Upper lobe of left lung (tissue), 6 donors: ENCODE data around the gene TMEM217. TPM values are rescaled to one million over a fixed set of nuclear protein-coding genes. Genes with fewer than 3 reads are reported as not detected.

ENCODE experiments used
- ATAC-seq, 2 donors: fragments of 200-7000 bp; cut with Tn5 transposase; one replicate each; pipeline ENCODE4 v1.9.1; 2022; ENCODE audit warnings: mild to moderate bottlenecking in 2 of 2, moderate library complexity in 2 of 2; ENCODE audit not compliant: low FRiP score in 2 of 2
- DNase-seq, 2 donors: peaks; one replicate each; pipeline ENCODE4 v3.0.0-alpha.2; 2019 to 2020
- H3K27ac ChIP-seq, 4 donors: fragments of 200-600 bp; sonication (generic); one replicate each; pipeline ENCODE4 v1.5.1; 2016 to 2019
- H3K27me3 ChIP-seq, 4 donors: fragments of 200-600 bp; sonication (generic); one replicate each; pipeline ENCODE4 v1.5.1; 2017 to 2019
- H3K36me3 ChIP-seq, 4 donors: fragments of 200-600 bp; sonication (generic); one replicate each; pipeline ENCODE4 v1.5.1; 2016 to 2019
- H3K4me1 ChIP-seq, 4 donors: fragments of 200-600 bp; sonication (generic); one replicate each; pipeline ENCODE4 v1.5.1; 2018 to 2019
- H3K4me3 ChIP-seq, 4 donors: fragments of 200-600 bp; sonication (generic); one replicate each; pipeline ENCODE4 v1.5.1; 2017 to 2019; ENCODE audit warnings: mild to moderate bottlenecking in 2 of 4, moderate library complexity in 1 of 4
- H3K9me3 ChIP-seq, 4 donors: fragments of 200-600 bp; sonication (generic); one replicate each; pipeline ENCODE4 v1.5.1; 2018 to 2019
- CTCF ChIP-seq, 6 experiments: fragments of 450-650 bp in 4 of 6; fragments of 200-600 bp in 2 of 6; sonication (generic) in 2 of 6; IDR thresholded peaks; one replicate each; pipeline ENCODE4 v1.5.1; 2016 to 2019; ENCODE audit warnings: antibody characterized with exemption in 6 of 6
- EP300 ChIP-seq, 4 donors: sonication (generic); formaldehyde crosslinking; IDR thresholded peaks; one replicate each; pipeline ENCODE4 v1.5.1; 2017; ENCODE audit warnings: antibody characterized with exemption in 4 of 4, control low read depth in 2 of 4
- POLR2A ChIP-seq, 4 donors: fragments of 450-650 bp; IDR thresholded peaks; one replicate each; pipeline ENCODE4 v1.5.1; 2016 to 2017; ENCODE audit warnings: antibody characterized with exemption in 4 of 4, mild to moderate bottlenecking in 2 of 4
- POLR2AphosphoS5 ChIP-seq, 2 donors: sonication (generic); formaldehyde crosslinking; IDR thresholded peaks; one replicate each; pipeline ENCODE4 v1.5.1; 2017; ENCODE audit warnings: antibody characterized with exemption in 2 of 2
- WGBS, 2 donors: methylation state at CpG; one replicate each; pipeline ENCODE4 v1.1.5; 2017 to 2018; 5-methylcytosine and 5-hydroxymethylcytosine counted together
- total RNA-seq, 6 donors: library from RNA; depleted of rRNA in 4 of 6; stranded (reverse); fragments of >200 nt in 4 of 6; gene quantifications; one replicate each; pipeline versions ENCODE4 v1.1.0 to v1.2.1, GENCODE V29; 2016 to 2021
- donor health status: DM: no; HTN: no; CAD: no; lungs with moderate emphysema.
- donor health status: DM: no; HTN: yes; CAD: no; lungs with severe emphysema.

Gene TMEM217
- total RNA-seq, 6 donors from 2014 or later: 0.67 to 3.4 (median 1.1) TPM

GRCh38 chr6:37175332-37176267, 82.3 kb downstream of the TMEM217 start:
- peaks cover 14 to 54% (median 32%) of the 10 kb centered on the region in 4 donors for H3K4me1 ChIP-seq
- no peak for DNase-seq
- H3K9me3 ChIP-seq: no peaks in the 10 kb centered on the region
- 81 to 82% methylated on average over 18 of the region's 18 CpGs for WGBS, 2 donors
- H3K27me3 ChIP-seq: no peaks in the 10 kb centered on the region
- peak overlapping the region in 2 of 4 donors; percentile 4 to 48 for H3K27ac ChIP-seq
- TF ChIP-seq POLR2A (IDR thresholded peaks at IDR 0.05) (peak in 1 of 4 donors; percentile 11), POLR2AphosphoS5 (IDR thresholded peaks at IDR 0.05) (no peak)
- ATAC-seq: no peak
- peak overlapping the region in 1 of 4 donors; percentile 97 for H3K4me3 ChIP-seq
- H3K36me3 ChIP-seq: peaks cover 25 to 39% (median 37%) of the 10 kb centered on the region in 4 donors

DNA sequence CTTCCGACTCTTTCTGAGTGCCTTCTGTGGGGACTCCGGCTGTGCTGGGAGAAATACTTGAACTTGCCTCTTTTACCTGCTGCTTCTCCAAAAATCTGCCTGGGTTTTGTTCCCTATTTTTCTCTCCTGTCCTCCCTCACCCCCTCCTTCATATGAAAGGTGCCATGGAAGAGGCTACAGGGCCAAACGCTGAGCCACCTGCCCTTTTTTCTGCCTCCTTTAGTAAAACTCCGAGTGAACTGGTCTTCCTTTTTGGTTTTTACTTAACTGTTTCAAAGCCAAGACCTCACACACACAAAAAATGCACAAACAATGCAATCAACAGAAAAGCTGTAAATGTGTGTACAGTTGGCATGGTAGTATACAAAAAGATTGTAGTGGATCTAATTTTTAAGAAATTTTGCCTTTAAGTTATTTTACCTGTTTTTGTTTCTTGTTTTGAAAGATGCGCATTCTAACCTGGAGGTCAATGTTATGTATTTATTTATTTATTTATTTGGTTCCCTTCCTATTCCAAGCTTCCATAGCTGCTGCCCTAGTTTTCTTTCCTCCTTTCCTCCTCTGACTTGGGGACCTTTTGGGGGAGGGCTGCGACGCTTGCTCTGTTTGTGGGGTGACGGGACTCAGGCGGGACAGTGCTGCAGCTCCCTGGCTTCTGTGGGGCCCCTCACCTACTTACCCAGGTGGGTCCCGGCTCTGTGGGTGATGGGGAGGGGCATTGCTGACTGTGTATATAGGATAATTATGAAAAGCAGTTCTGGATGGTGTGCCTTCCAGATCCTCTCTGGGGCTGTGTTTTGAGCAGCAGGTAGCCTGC, 83.2 kb downstream of the TMEM217 start:
- Histone ChIP-seq H3K27ac (peak overlapping the region; percentile 67 to 94 (median 90)), H3K27me3 (no peaks in the 10 kb centered on the region), H3K4me3 (peak overlapping the region in 1 of 4 donors; percentile 97), H3K36me3 (peaks cover 25 to 39% (median 37%) of the 10 kb centered on the region in 4 donors), H3K4me1 (peaks cover 14 to 55% (median 34%) of the 10 kb centered on the region in 4 donors), H3K9me3 (no peaks in the 10 kb centered on the region)
- DNase-seq (no peak), ATAC-seq (no peak)
- TF ChIP-seq POLR2A (IDR thresholded peaks at IDR 0.05) (no peak), EP300 (IDR thresholded peaks at IDR 0.05) (no peak), CTCF (IDR thresholded peaks at IDR 0.05) (no peak), POLR2AphosphoS5 (IDR thresholded peaks at IDR 0.05) (no peak)
- 75 to 76% methylated on average over 10 of the region's 10 CpGs for WGBS, 2 donors

GRCh38 chr6:37174196-37174514, 83.8 kb downstream of the TMEM217 start:
- no peak for ATAC-seq
- Histone ChIP-seq H3K4me3 (peak overlapping the region in 1 of 4 donors; percentile 97), H3K36me3 (peaks cover 25 to 39% (median 37%) of the 10 kb centered on the region in 4 donors), H3K27me3 (no peaks in the 10 kb centered on the region), H3K4me1 (peaks cover 14 to 56% (median 36%) of the 10 kb centered on the region in 4 donors), H3K9me3 (no peaks in the 10 kb centered on the region), H3K27ac (peak overlapping the region; percentile 67 to 94 (median 90))
- TF ChIP-seq CTCF (IDR thresholded peaks at IDR 0.05) (no peak), EP300 (IDR thresholded peaks at IDR 0.05) (no peak), POLR2AphosphoS5 (IDR thresholded peaks at IDR 0.05) (no peak)
- 50 to 60% methylated on average over 2 to 3 of the region's 3 CpGs for WGBS, 2 donors
- DNase-seq: no peak

DNA sequence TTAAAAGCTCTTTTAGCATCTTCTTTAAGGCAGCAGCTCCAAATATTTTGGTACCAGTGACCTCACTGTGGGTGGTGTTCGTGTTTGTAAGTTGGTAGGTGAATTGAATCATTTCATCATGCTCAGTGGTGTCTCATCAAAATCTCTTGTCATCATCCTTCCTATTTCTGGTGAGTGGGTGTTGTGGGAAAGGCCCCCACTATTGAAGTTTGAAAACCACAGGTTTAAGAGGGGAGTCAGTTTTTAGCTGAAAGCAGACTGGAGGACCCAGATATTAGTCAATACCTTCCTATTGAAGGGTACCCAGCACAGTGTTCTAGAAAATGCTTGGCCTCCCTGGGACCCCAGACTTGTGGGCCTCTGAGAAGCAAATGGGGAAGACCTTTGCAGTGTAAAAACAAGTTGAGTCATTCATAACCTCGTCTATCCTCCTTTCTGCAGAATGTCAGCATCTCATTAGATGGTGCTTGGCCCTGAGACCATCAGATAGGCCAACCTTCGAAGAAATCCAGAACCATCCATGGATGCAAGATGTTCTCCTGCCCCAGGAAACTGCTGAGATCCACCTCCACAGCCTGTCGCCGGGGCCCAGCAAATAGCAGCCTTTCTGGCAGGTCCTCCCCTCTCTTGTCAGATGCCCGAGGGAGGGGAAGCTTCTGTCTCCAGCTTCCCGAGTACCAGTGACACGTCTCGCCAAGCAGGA, 84.3 kb downstream of the TMEM217 start:
- peaks cover 25 to 39% (median 37%) of the 10 kb centered on the region in 4 donors for H3K36me3 ChIP-seq
- peak overlapping the region in 1 of 4 donors; percentile 97 for H3K4me3 ChIP-seq
- H3K9me3 ChIP-seq: no peaks in the 10 kb centered on the region
- WGBS, 2 donors: 51 to 74% methylated on average over 9 of the region's 9 CpGs
- peaks cover 20 to 61% (median 41%) of the 10 kb centered on the region in 4 donors for H3K4me1 ChIP-seq
- no peak for DNase-seq
- ATAC-seq: no peak
- H3K27me3 ChIP-seq: no peaks in the 10 kb centered on the region
- H3K27ac ChIP-seq: peak overlapping the region; percentile 67 to 94 (median 90)
- TF ChIP-seq EP300 (IDR thresholded peaks at IDR 0.05): no peak
- TF ChIP-seq POLR2A (IDR thresholded peaks at IDR 0.05): no peak
- no peak for TF ChIP-seq POLR2AphosphoS5 (IDR thresholded peaks at IDR 0.05)
- no peak for TF ChIP-seq CTCF (IDR thresholded peaks at IDR 0.05)
